Epithelial cell of proximal tubule (primary cell): Measurements from ENCODE around the gene SUPT4H1. TPM values are rescaled to one million over a fixed set of nuclear protein-coding genes. Genes with fewer than 3 reads are reported as not detected.

Experiments used
- DNase-seq: peaks from one replicate; pipeline ENCODE4 v3.0.0-alpha.2; 2011; ENCODE audit warnings: low read depth
- H3K4me3 ChIP-seq: 2 replicates; pipeline ENCODE4 v1.5.1; 2011; ENCODE audit warnings: low read depth, mild to moderate bottlenecking, low read length
- CTCF ChIP-seq: conservative IDR thresholded peaks from 2 replicates; pipeline ENCODE4 v1.5.1; 2012; ENCODE audit warnings: low read depth, mild to moderate bottlenecking, low read length
- total RNA-seq: library from RNA; depleted of rRNA; stranded (reverse); fragments of >200 nt; gene quantifications from 2 replicates; pipeline ENCODE4 v1.2.3, GENCODE V29; 2015

Gene SUPT4H1
- total RNA-seq, 1 donor from 2014 or later, result 47.6 TPM

GRCh38 chr17:58375811-58376210, 23.8 kb upstream of the SUPT4H1 start:
- H3K4me3 ChIP-seq, result no peak overlapping the region
- no peak for TF ChIP-seq CTCF
- DNase-seq, result no peak

GRCh38 chr17:58375256-58375655, 23.3 kb upstream of the SUPT4H1 start:
- DNase-seq, result no peak
- TF ChIP-seq CTCF, result no peak
- no peak overlapping the region for H3K4me3 ChIP-seq

GRCh38 chr17:58373923-58374322, 21.9 kb upstream of the SUPT4H1 start:
- TF ChIP-seq CTCF, result no peak
- DNase-seq, result no peak
- H3K4me3 ChIP-seq, result no peak overlapping the region

GRCh38 chr17:58373003-58373402, 21.0 kb upstream of the SUPT4H1 start:
- no peak for DNase-seq
- TF ChIP-seq CTCF, result no peak
- H3K4me3 ChIP-seq, result no peak overlapping the region

GRCh38 chr17:58371300-58371950, 19.4 kb upstream of the SUPT4H1 start:
- H3K4me3 ChIP-seq, result no peak overlapping the region
- TF ChIP-seq CTCF, result no peak
- no peak for DNase-seq

GRCh38 chr17:58370716-58371115, 18.7 kb upstream of the SUPT4H1 start:
- no peak overlapping the region for H3K4me3 ChIP-seq
- DNase-seq, result no peak
- TF ChIP-seq CTCF, result no peak

GRCh38 chr17:58370309-58370708, 18.3 kb upstream of the SUPT4H1 start:
- no peak for TF ChIP-seq CTCF
- no peak overlapping the region for H3K4me3 ChIP-seq
- DNase-seq, result no peak
